Heart left ventricle (tissue), 16 donors: ENCODE data around the gene ARHGEF12. TPM values are rescaled to one million over a fixed set of nuclear protein-coding genes. Genes with fewer than 3 reads are reported as not detected.
A peak's percentile ranks its signal among the peaks of the same experiment; 100 is the strongest.

Source experiments
- ATAC-seq, 4 donors: fragments of 200-7000 bp; cut with Tn5 transposase; one replicate each; pipeline ENCODE4 v1.9.1; 2020 to 2022; ENCODE audit warnings: moderate library complexity in 4 of 4, mild to moderate bottlenecking in 3 of 4, moderate number of reproducible peaks in 1 of 4
- DNase-seq, 5 donors: peaks; one replicate each; pipeline ENCODE4 v3.0.0-alpha.2; 2020
- H3K27ac ChIP-seq, 12 donors: fragments of 200-600 bp; sonication (generic) in 4 of 12; one replicate each; pipeline versions ENCODE4 v1.5.0 to v1.8.0; 2016 to 2022; ENCODE audit warnings: mild to moderate bottlenecking in 2 of 12
- H3K27me3 ChIP-seq, 9 donors: fragments of 200-600 bp; sonication (generic) in 2 of 9; one replicate each; pipeline versions ENCODE4 v1.5.1 to v1.8.0; 2016 to 2022; ENCODE audit warnings: mild to moderate bottlenecking in 3 of 9
- H3K36me3 ChIP-seq, 9 donors: fragments of 200-600 bp; sonication (generic) in 2 of 9; one replicate each; pipeline versions ENCODE4 v1.5.0 to v1.8.0; 2018 to 2022; ENCODE audit warnings: mild to moderate bottlenecking in 2 of 9
- H3K4me1 ChIP-seq, 12 donors: fragments of 200-600 bp; sonication (generic) in 4 of 12; one replicate each; pipeline versions ENCODE4 v1.5.0 to v1.8.0; 2016 to 2022; ENCODE audit warnings: mild to moderate bottlenecking in 3 of 12
- H3K4me3 ChIP-seq, 12 donors: fragments of 200-600 bp; sonication (generic) in 4 of 12; one replicate each; pipeline versions ENCODE4 v1.5.0 to v1.8.0; 2017 to 2022; ENCODE audit warnings: mild to moderate bottlenecking in 9 of 12, moderate library complexity in 4 of 12
- H3K9me3 ChIP-seq, 12 donors: fragments of 200-600 bp; sonication (generic) in 4 of 12; one replicate each; pipeline versions ENCODE4 v1.5.0 to v1.8.0; 2016 to 2022; ENCODE audit warnings: mild to moderate bottlenecking in 1 of 12
- POLR2A ChIP-seq, 2 donors: fragments of 450-650 bp; IDR thresholded peaks; one replicate each; pipeline ENCODE4 v1.6.1; 2017; ENCODE audit warnings: antibody characterized with exemption in 2 of 2, mild to moderate bottlenecking in 2 of 2, moderate library complexity in 2 of 2
- WGBS, 4 donors: extraction: QIAGEN DNeasy Blood & Tissue Kit in 2 of 4; methylation state at CpG; one replicate each; pipeline versions ENCODE4 v1.1.5 to v1.1.7; 2013 to 2018; 5-methylcytosine and 5-hydroxymethylcytosine counted together
- intact Hi-C, 10 donors: fragments of 100-400 bp; cut with DNase I; formaldehyde crosslinking; loops; one replicate each; pipeline versions ENCODE4 v1.11.1 to v1.14.2; 2022
- polyA plus RNA-seq, 2 donors: library from polyadenylated mRNA; stranded (reverse); fragments of 200-250 nt; gene quantifications; one replicate each; pipeline ENCODE4 v1.2.3, GENCODE V29; 2013
- total RNA-seq, 9 donors: library from RNA; depleted of rRNA in 2 of 9; stranded (reverse); fragments of >200 nt in 2 of 9; fragmentation: NEBNext Ultra II Directional in 3 of 9; extraction: Animal tissue kit (Norgen Biotek cat#: 25700) in 3 of 9; gene quantifications; one replicate each; pipeline versions ENCODE4 v1.1.0 to v1.2.4, GENCODE V29; 2016 to 2023
- TF ChIP-seq, protein P1 (sequence below), 12 donors: fragments of 200-600 bp; sonication (generic) in 4 of 12; IDR thresholded peaks; one replicate each; pipeline versions ENCODE4 v1.5.0 to v1.8.0; 2018 to 2022; ENCODE audit warnings: antibody characterized with exemption in 12 of 12, mild to moderate bottlenecking in 5 of 12
- donor health status: ischemic (EF 13 %, LVEDD 7.1; RV severe dilation, severe dysfunction).
- donor health status: healthy with polysubstance abuse.
- donor health status: DM: no; HTN: yes; CAD: no.
- donor health status: DM: no; HTN: no; CAD: no.
- donor health status: ischemic (EF 25% LVEDD 6.9; RV normal size, moderate dysfunction).
- donor health status: ischemic (EF 25% LVEDD 5.7; RV mildly dilated, moderate dysfunction).
- donor health status: healthy.
- donor health status: DM: yes; HTN: yes; CAD: no.
- donor health status: ischemic (EF 35%, LVEDD 5.7; RV mildly dilated, moderate dysfunction).
- donor health status: nonischemic (EF 11% LVEDD 7.7; RV severe dilation, severe dysfunction).
- donor health status: DM: yes; HTN: yes; CAD: no.
- donor health status: PGD.
- donor health status: ischemic (EF 29% LVEDD 5.4; RV normal size, mild dysfunction).
- donor health status: nonischemic (EF 23%, LVEDD 6.1; RV moderate dilation, normal function).

Gene ARHGEF12
- total and polyA plus RNA-seq, 11 donors: 22.0 to 140 (median 112) TPM

DNA sequence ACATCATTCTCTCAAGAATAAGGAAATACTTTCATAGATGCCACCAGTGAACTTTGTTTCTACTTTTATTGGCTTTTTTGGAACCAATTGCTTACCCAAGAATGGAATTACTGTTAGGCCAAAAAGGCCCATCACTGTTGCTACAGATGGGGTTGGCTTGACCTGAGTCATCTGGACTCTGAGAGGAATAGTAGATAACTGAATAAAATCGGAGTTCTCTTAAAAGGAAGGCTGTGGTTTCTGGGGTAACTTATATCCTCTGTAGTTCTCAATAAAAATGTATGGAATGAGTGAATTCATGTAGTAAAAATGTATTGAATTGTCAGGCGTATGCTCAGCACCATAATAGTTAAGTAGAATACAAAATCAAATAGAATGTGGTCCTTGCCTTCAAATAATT, 56.6 kb downstream of the ARHGEF12 start:
- H3K9me3 ChIP-seq: peaks cover 0 to 8% (median 0%) of the 10 kb centered on the region in 12 donors
- 70 to 87% (median 78%) methylated on average over 2 of the region's 2 CpGs for WGBS, 4 donors
- TF ChIP-seq POLR2A (IDR thresholded peaks at IDR 0.05): no peak
- TF ChIP-seq, protein P1, sequence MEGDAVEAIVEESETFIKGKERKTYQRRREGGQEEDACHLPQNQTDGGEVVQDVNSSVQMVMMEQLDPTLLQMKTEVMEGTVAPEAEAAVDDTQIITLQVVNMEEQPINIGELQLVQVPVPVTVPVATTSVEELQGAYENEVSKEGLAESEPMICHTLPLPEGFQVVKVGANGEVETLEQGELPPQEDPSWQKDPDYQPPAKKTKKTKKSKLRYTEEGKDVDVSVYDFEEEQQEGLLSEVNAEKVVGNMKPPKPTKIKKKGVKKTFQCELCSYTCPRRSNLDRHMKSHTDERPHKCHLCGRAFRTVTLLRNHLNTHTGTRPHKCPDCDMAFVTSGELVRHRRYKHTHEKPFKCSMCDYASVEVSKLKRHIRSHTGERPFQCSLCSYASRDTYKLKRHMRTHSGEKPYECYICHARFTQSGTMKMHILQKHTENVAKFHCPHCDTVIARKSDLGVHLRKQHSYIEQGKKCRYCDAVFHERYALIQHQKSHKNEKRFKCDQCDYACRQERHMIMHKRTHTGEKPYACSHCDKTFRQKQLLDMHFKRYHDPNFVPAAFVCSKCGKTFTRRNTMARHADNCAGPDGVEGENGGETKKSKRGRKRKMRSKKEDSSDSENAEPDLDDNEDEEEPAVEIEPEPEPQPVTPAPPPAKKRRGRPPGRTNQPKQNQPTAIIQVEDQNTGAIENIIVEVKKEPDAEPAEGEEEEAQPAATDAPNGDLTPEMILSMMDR (IDR thresholded peaks at IDR 0.05): no peak
- H3K27ac ChIP-seq: peak overlapping the region in 8 of 12 donors; percentile 20 to 62 (median 44)
- DNase-seq (no peak), ATAC-seq (peak in 1 of 4 donors; percentile 20)
- intact Hi-C loops: loop anchor here in 3 of 10 donors (5.0 to 10.0 kb wide), 2 partner anchors 35 to 48 kb away; no protein-coding TSS in a partner anchor
- peaks cover 9 to 58% (median 31%) of the 10 kb centered on the region in 12 donors for H3K4me1 ChIP-seq
- H3K4me3 ChIP-seq: no peak overlapping the region
- no peaks in the 10 kb centered on the region for H3K27me3 ChIP-seq
- no peaks in the 10 kb centered on the region for H3K36me3 ChIP-seq

DNA sequence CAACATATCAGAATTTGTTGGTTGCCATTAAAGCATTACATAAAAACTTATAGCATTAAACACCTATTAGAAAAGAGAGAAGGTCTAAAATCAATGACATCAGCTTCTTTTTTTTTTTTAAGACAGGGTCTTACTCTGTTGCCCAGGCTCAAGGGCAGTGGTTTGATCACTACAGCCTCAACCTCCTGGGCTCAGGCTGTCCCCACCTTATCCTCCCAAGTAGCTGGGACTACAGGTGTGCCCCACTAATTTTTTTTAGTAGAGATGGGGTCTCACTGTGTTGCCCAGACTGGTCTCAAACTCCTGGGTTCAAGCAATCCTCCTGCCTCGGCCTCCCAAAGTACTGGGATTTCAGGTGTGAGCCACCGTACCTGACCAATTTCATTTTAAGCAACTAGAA, 57.9 kb downstream of the ARHGEF12 start:
- H3K36me3 ChIP-seq: no peaks in the 10 kb centered on the region
- intact Hi-C loops: loop anchor here in 3 of 10 donors (5.0 to 10.0 kb wide), 2 partner anchors 37 to 49 kb away; no protein-coding TSS in a partner anchor
- peak overlapping the region in 1 of 12 donors; percentile 53 for H3K27ac ChIP-seq
- H3K9me3 ChIP-seq: peaks cover 0 to 8% (median 0%) of the 10 kb centered on the region in 12 donors
- ATAC-seq: no peak
- DNase-seq: no peak
- H3K4me3 ChIP-seq: no peak overlapping the region
- TF ChIP-seq, protein P1 (IDR thresholded peaks at IDR 0.05): no peak
- no peak for TF ChIP-seq POLR2A (IDR thresholded peaks at IDR 0.05)
- H3K4me1 ChIP-seq: peaks cover 9 to 70% (median 40%) of the 10 kb centered on the region in 12 donors
- WGBS, 4 donors: 70 to 98% (median 97%) methylated on average over 2 of the region's 2 CpGs
- no peaks in the 10 kb centered on the region for H3K27me3 ChIP-seq

DNA sequence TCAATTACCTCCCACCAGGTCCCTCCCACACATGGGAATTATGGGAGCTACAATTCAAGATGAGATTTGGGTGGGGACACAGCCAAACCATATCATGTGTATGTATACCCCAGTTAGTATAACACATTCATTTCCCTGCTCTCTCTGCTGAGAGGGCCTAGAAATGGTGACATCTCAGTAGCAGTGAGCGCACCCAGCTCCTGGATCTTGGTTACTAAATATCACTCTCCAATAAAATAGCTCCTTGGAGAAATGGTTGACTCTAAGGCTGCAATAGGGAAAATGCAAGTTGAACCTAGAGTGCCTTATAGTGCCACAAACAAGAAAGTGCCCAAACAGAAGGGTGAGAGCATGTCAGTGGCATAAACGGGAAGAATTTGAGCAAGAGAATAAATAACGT, 59.6 kb downstream of the ARHGEF12 start:
- DNase-seq (no peak), ATAC-seq (no peak)
- Histone ChIP-seq H3K4me3 (no peak overlapping the region), H3K9me3 (no peaks in the 10 kb centered on the region), H3K27me3 (no peaks in the 10 kb centered on the region), H3K27ac (no peak overlapping the region), H3K36me3 (no peaks in the 10 kb centered on the region), H3K4me1 (peaks cover 8 to 79% (median 51%) of the 10 kb centered on the region in 12 donors)
- intact Hi-C loops: loop anchor here in 3 of 10 donors (5.0 to 10.0 kb wide), 2 partner anchors 51 to 53 kb away; no protein-coding TSS in a partner anchor
- 89 to 97% (median 95%) methylated on average over 3 of the region's 3 CpGs for WGBS, 4 donors
- TF ChIP-seq, protein P1 (IDR thresholded peaks at IDR 0.05): no peak
- TF ChIP-seq POLR2A (IDR thresholded peaks at IDR 0.05): no peak

DNA sequence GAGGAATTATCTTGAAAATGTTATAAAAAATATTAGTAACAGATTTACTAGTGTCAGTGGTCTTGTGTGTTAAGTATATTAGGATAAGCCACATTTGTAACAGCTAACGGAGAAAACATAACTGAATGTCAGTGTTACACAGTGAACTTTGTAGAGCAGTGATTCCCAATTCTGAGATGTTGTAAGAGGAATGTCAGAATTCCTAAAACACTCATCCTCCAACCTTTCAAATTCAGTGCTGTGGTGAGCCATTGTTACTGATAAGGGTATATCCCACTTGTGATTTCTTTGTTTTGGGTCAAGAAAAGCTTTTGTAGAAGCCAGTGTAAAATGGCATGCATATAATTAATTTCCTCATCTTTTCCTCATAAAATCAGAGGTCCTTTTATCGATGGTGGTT, 61.9 kb downstream of the ARHGEF12 start:
- TF ChIP-seq, protein P1 (IDR thresholded peaks at IDR 0.05): no peak
- Histone ChIP-seq H3K27ac (no peak overlapping the region), H3K9me3 (no peaks in the 10 kb centered on the region), H3K4me1 (peaks cover 4 to 69% (median 46%) of the 10 kb centered on the region in 12 donors), H3K4me3 (no peak overlapping the region), H3K36me3 (no peaks in the 10 kb centered on the region), H3K27me3 (no peaks in the 10 kb centered on the region)
- 52 to 74% (median 62%) methylated on average over 2 of the region's 2 CpGs for WGBS, 4 donors
- ATAC-seq: no peak
- intact Hi-C loops: loop anchor here in 3 of 10 donors (5.0 to 10.0 kb wide), 2 partner anchors 53 to 56 kb away; no protein-coding TSS in a partner anchor
- no peak for DNase-seq
